HepG2 (cell line): Measurements from ENCODE around the gene CMTM1. TPM values are rescaled to one million over a fixed set of nuclear protein-coding genes. Genes with fewer than 3 reads are reported as not detected.

Source experiments
- ATAC-seq: fragments of 200-7000 bp; cut with Tn5 transposase; 3 replicates; pipeline ENCODE4 v1.9.1; 2020; ENCODE audit warnings: mild to moderate bottlenecking, moderate library complexity
- BruUV-seq: library from RNA; stranded (reverse); fragments of 400-500 nt; replicated peaks from 2 replicates; lab custom pipeline; 2021; lab: Mats Ljungman, UMichigan
- CTCF ChIA-PET: fragments of 300-600 bp; formaldehyde crosslinking; extraction: SDS; loops from one replicate; lab custom pipeline; 2021; ENCODE audit warnings: low total read pairs, inconsistent platforms, low intra/inter-chr PET ratio; lab: Yijun Ruan, JAX
- POLR2A ChIA-PET: fragments of 350-600 bp; sonication (Branson Sonifier 250); formaldehyde crosslinking; loops from one replicate; lab custom pipeline; 2020; ENCODE audit warnings: antibody characterized with exemption, inconsistent platforms; lab: Yijun Ruan, JAX
- DNase-seq: peaks from one replicate; pipeline ENCODE4 v3.0.0-alpha.2; 2015; ENCODE audit warnings: low spot score
- FAIRE-seq: peaks from 3 replicates; lab custom pipeline; 2011; peaks lifted over from hg19 to GRCh38; lab: Jason Lieb, UNC
- H2AFZ ChIP-seq: one replicate; pipeline ENCODE4 v1.6.1; 2011; ENCODE audit warnings: low read length, inconsistent platforms
- H3K27ac ChIP-seq: fragments of 300-600 bp; 3 replicates; pipeline ENCODE4 v1.8.0; 2011; ENCODE audit warnings: mixed run types, mild to moderate bottlenecking, mixed read lengths, low read length, inconsistent platforms; ENCODE audit not compliant: insufficient read depth; ENCODE audit errors: extremely low read length
- H3K27me3 ChIP-seq, 2 experiments: fragments of 200-600 bp in 1 of 2; 2 replicates in 1 of 2; 3 replicates in 1 of 2; pipeline versions ENCODE4 v1.6.0 to v1.8.0; 2011; ENCODE audit warnings: low read length in 2 of 2, mild to moderate bottlenecking in 2 of 2, moderate library complexity in 2 of 2, inconsistent platforms in 1 of 2; ENCODE audit not compliant: insufficient read depth in 2 of 2, control insufficient read depth in 1 of 2
- H3K36me3 ChIP-seq, 2 experiments: fragments of 200-600 bp in 1 of 2; replicated peaks in 1 of 2; 2 replicates in 1 of 2; 3 replicates in 1 of 2; pipeline versions ENCODE4 v1.5.1 to v1.8.0; 2011; ENCODE audit warnings: low read length in 2 of 2, inconsistent platforms in 1 of 2; ENCODE audit not compliant: insufficient read depth in 2 of 2, control insufficient read depth in 1 of 2
- H3K4me1 ChIP-seq: 2 replicates; pipeline ENCODE4 v1.5.1; 2012; ENCODE audit warnings: low read length, inconsistent platforms; ENCODE audit not compliant: insufficient read depth
- H3K4me2 ChIP-seq: 2 replicates; pipeline ENCODE4 v1.6.0; 2011; ENCODE audit warnings: low read depth, low read length, inconsistent platforms
- H3K4me3 ChIP-seq, 3 experiments: fragments of 200-600 bp in 1 of 3; sonication (generic), shearing (Covaris generic) in 1 of 3; replicated peaks in 1 of 3; 2 replicates each; pipeline ENCODE4 v1.5.1; 2011 to 2016; ENCODE audit warnings: low read length in 3 of 3, inconsistent platforms in 2 of 3, low read depth in 2 of 3, mild to moderate bottlenecking in 2 of 3, control low read depth in 1 of 3, mixed read lengths in 1 of 3; ENCODE audit not compliant: insufficient read depth in 1 of 3
- H3K79me2 ChIP-seq: one replicate; pipeline ENCODE4 v1.6.1; 2011; ENCODE audit warnings: low read length, inconsistent platforms; ENCODE audit not compliant: insufficient read depth
- H3K9ac ChIP-seq: 2 replicates; pipeline ENCODE4 v1.6.0; 2011; ENCODE audit warnings: mild to moderate bottlenecking, low read depth, low read length, inconsistent platforms; ENCODE audit not compliant: insufficient read depth
- H3K9me3 ChIP-seq: 2 replicates; pipeline ENCODE4 v1.5.1; 2012; ENCODE audit warnings: mild to moderate bottlenecking, low read length
- H4K20me1 ChIP-seq: 2 replicates; pipeline ENCODE4 v1.6.0; 2011; ENCODE audit warnings: inconsistent platforms, mild to moderate bottlenecking, low read length, moderate library complexity; ENCODE audit not compliant: insufficient read depth
- CBX1 ChIP-seq: IDR thresholded peaks from one replicate; pipeline ENCODE4 v1.6.1; 2016; ENCODE audit warnings: antibody characterized with exemption, low read depth
- KAT2B ChIP-seq: fragments of 150-350 bp; IDR thresholded peaks from 2 replicates; pipeline ENCODE4 v1.6.1; 2014; ENCODE audit warnings: low read depth, low read length, borderline replicate concordance
- KMT2A ChIP-seq: sonication (generic); formaldehyde crosslinking; IDR thresholded peaks from 2 replicates; pipeline ENCODE4 v1.4.0; 2020; ENCODE audit warnings: missing genetic modification reagents
- MAFF ChIP-seq: IDR thresholded peaks from 2 replicates; pipeline ENCODE4 v1.6.1; 2011; ENCODE audit warnings: low read depth, low read length, improper control_type of control experiment
- PCBP1 ChIP-seq: fragments of 200-400 bp; formaldehyde crosslinking; IDR thresholded peaks from 2 replicates; pipeline ENCODE4 v1.6.1; 2017; ENCODE audit warnings: mild to moderate bottlenecking, low read depth, low read length, borderline replicate concordance
- ZNF766 ChIP-seq: sonication (generic); formaldehyde crosslinking; IDR thresholded peaks from 2 replicates; pipeline ENCODE4 v1.5.0; 2020; ENCODE audit warnings: missing genetic modification reagents, borderline replicate concordance
- WGBS: methylation state at CpG from one replicate; pipeline ENCODE4 v1.1.6; 2017; ENCODE audit warnings: low lambda C conversion rate; 5-methylcytosine and 5-hydroxymethylcytosine counted together
- in situ Hi-C: cut with HindIII; loops from 2 replicates; pipeline ENCODE4 v1.10.0; 2017; ENCODE audit warnings: low pct_unique_long_range_greater_than_20kb; ENCODE audit not compliant: extremely low pct_ligation_motif_present
- intact Hi-C: fragments of 100-400 bp; cut with micrococcal nuclease; formaldehyde crosslinking; loops from one replicate; pipeline ENCODE4 v1.10.0; 2022; ENCODE audit not compliant: unreplicated experiment
- polyA plus RNA-seq, 8 experiments: library from polyadenylated mRNA; depleted of rRNA in 3 of 8; stranded (reverse) in 7 of 8; unstranded in 1 of 8; fragments of >200 nt; fragmentation: Illumina TruSeq in 4 of 8; extraction: Trizol in 4 of 8; gene quantifications; 2 replicates each; pipeline versions ENCODE4 v1.2.1 to v1.2.3, GENCODE V29; 2011 to 2016; ENCODE audit warnings: low read depth in 4 of 8, missing spikeins in 1 of 8, mixed read lengths in 1 of 8; ENCODE audit not compliant: insufficient read depth in 1 of 8
- total RNA-seq, 5 experiments: library from RNA; depleted of rRNA; stranded (reverse); fragments of >200 nt; fragmentation: Illumina TruSeq; extraction: Trizol; gene quantifications; 2 replicates each; pipeline ENCODE4 v1.2.3, GENCODE V29; 2016; ENCODE audit warnings: low read depth in 1 of 5
- TF ChIP-seq, protein P1 (sequence below): sonication (generic); formaldehyde crosslinking; IDR thresholded peaks from 2 replicates; pipeline ENCODE4 v1.9.0; 2022; ENCODE audit warnings: low read depth, missing genetic modification reagents
- TF ChIP-seq, protein P2 (sequence below): IDR thresholded peaks from 2 replicates; pipeline ENCODE4 v1.6.1; 2016

Gene CMTM1
- total and polyA plus RNA-seq, 2 of the 13 experiments (the other 11 are each of a cell fraction or from before 2014, with no cell fraction given): 1.7 to 2.9 TPM

DNA sequence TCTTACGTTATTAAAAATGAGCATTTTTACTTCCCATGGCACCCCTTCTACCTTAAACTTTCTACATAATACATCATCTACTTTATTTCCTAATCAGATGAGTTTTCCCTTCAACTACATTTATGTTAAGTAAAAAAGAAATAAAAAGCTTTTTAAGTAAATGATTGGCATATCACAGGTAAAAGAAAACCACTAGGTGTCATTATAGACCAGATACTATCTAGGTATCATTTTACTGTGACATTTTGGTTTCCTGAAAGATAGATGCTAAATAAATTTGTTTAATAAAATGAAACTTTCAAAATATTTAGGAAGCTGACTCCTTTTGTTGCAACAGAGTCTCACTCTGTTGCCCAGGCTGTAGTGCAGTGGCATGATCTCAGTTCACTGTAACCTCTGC is 3.8 kb upstream of the CMTM1 start:
- Histone ChIP-seq H3K4me1 (peaks cover 12% of the 10 kb centered on the region), H3K4me2 (no peak overlapping the region), H3K27me3 (no peaks in the 10 kb centered on the region), H3K27ac (no peak overlapping the region), H4K20me1 (0 out of 2 replicates have a peak, but pooled peaks cover 2% of the 10 kb centered on the region), H3K9ac (no peak overlapping the region), H3K79me2 (peaks cover 3% of the 10 kb centered on the region), H2AFZ (no peak overlapping the region), H3K4me3 (no peak overlapping the region), H3K36me3 (peaks cover 8 to 47% of the 10 kb centered on the region in 2 experiments; a peak in 4 of 5 replicates), H3K9me3 (no peaks in the 10 kb centered on the region)
- intact Hi-C loops: no loop called here
- DNase-seq (no peak), FAIRE-seq (no peak), ATAC-seq (no peak)
- no peak for TF ChIP-seq PCBP1
- no peak for TF ChIP-seq ZNF766 (CRISPR knock-in tag)
- TF ChIP-seq CBX1: no peak
- TF ChIP-seq KAT2B: no peak
- TF ChIP-seq MAFF: no peak
- TF ChIP-seq, protein P1, sequence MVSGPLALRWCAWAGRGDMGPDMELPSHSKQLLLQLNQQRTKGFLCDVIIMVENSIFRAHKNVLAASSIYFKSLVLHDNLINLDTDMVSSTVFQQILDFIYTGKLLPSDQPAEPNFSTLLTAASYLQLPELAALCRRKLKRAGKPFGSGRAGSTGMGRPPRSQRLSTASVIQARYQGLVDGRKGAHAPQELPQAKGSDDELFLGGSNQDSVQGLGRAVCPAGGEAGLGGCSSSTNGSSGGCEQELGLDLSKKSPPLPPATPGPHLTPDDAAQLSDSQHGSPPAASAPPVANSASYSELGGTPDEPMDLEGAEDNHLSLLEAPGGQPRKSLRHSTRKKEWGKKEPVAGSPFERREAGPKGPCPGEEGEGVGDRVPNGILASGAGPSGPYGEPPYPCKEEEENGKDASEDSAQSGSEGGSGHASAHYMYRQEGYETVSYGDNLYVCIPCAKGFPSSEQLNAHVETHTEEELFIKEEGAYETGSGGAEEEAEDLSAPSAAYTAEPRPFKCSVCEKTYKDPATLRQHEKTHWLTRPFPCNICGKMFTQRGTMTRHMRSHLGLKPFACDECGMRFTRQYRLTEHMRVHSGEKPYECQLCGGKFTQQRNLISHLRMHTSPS (CRISPR knock-in tag): no peak
- TF ChIP-seq, protein P2, sequence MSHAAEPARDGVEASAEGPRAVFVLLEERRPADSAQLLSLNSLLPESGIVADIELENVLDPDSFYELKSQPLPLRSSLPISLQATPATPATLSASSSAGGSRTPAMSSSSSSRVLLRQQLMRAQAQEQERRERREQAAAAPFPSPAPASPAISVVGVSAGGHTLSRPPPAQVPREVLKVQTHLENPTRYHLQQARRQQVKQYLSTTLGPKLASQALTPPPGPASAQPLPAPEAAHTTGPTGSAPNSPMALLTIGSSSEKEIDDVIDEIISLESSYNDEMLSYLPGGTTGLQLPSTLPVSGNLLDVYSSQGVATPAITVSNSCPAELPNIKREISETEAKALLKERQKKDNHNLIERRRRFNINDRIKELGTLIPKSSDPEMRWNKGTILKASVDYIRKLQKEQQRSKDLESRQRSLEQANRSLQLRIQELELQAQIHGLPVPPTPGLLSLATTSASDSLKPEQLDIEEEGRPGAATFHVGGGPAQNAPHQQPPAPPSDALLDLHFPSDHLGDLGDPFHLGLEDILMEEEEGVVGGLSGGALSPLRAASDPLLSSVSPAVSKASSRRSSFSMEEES (CRISPR knock-in tag): no peak
- no peak for TF ChIP-seq KMT2A
- no TSS peak for BruUV-seq
- CTCF ChIA-PET: interaction anchor here (1.5 kb wide), 1 partner anchor 43 kb away, joined by 5 read pairs; no protein-coding TSS in a partner anchor
- 96% methylated on average over 1 of the region's 1 CpG for WGBS
- POLR2A ChIA-PET: interaction anchor here (2.9 kb wide), 1 partner anchor 10 kb away, joined by 18 read pairs; the partner anchor contains the start of gene CKLF
- in situ Hi-C loops: no loop called here
